GM18517 (cell line): ENCODE results near the gene RBM20.
"Not testable (repeated sequence)": the region's sequence is repeated elsewhere in the genome, so short reads cannot be mapped to it uniquely, and the experiment has no call there.

Experiments
- ATAC-seq: cut with Tn5 transposase; IDR thresholded peaks from one replicate; pipeline ENCODE4 v1.9.1; 2021; ENCODE audit warnings: mild to moderate bottlenecking, moderate library complexity; ENCODE audit not compliant: unreplicated experiment

RBM20 gene

GRCh38 chr10:110643653-110644597, at the start of gene RBM20:
RBM20 (plus strand) TSS chr10:110644336; CDS start chr10:110644455, 119 bp downstream.
- ATAC-seq: no peak

DNA sequence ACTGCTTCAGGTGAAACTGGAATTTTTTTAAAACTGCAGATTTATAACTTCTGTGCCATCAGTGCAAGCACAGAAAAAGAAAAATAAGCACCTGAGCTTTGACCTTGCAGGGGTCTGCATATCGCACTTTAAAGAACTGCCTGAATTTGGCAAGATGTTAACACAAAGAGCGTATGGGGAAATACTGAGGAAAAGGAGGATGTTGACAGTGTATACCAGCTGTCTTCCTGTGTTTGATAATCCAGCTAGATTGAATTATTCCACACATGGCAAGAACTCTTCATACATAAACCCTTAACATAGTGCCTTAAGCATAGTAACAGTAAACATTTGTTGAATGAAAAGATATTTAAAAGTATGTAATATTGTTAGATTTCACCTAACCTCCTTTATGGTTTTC, 46.7 kb upstream of the RBM20 start:
- no peak for ATAC-seq

DNA sequence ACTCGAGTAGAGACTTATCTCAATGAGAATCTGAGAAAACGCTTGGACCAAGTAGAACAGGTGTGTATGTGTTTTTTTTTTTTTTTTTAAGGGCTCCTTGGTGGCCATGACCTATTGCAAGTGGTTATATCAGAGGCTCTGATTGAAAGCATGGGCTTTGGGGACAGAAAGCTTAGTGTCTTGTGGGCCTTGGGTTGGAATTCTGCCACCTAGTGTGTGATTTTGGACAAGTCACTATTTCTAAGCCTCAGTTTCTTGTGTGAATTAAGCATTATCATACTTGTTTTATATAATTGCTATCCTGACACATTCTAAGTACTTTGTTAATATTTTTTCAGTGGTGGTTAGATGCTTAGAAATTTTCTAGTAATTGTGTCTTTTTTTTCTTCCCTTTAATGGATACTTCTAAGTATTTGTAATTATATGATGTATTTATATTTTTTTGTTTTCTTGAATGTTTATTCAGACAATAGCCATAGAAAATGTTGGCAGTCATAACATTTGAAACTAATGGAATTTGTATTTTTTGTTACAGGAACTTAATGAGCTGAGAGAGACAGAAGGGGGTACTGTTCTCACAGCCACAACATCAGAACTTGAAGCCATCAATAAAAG, 43.5 kb upstream of the RBM20 start:
- peak; percentile 76 for ATAC-seq

DNA sequence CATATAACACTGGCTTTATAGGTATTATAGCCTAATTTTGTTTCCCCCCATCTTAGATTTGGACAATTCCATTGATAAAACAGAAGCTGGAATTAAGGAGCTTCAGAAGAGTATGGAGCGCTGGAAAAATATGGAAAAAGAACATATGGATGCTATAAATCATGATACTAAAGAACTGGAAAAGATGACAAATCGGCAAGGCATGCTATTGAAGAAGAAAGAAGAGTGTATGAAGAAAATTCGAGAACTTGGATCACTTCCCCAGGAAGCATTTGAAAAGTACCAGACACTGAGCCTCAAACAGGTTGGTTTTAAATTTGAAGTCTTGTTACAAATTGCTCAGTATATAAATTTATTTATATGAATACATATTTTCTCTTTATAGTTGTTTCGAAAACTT, 42.6 kb upstream of the RBM20 start:
- ATAC-seq: no peak

- no peak for ATAC-seq
Measured at GRCh38 chr10:110608087-110608486, 36.0 kb upstream of the RBM20 start.

- no peak for ATAC-seq
Measured at GRCh38 chr10:110609605-110610004, 34.5 kb upstream of the RBM20 start.

- ATAC-seq: no peak
Measured at GRCh38 chr10:110610308-110610774, 33.8 kb upstream of the RBM20 start.

DNA sequence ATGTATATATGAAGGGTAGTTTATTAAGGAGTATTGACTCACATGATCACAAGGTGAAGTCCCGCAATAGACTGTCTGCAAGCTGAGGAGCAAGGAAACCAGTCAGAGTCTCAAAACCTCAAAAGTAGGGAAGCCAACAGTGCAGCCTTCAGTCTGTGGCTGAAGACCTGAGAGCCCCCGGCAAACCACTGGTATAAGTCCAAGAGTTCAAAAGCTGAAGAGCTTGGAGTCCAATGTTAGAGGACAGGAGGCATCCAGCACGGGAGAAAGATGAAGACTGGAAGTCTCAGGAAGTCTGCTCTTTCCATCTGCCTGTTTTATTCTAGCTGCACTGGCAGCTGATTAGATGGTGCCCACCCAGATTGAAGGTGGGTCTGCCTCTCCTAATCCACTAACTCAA, 33.4 kb upstream of the RBM20 start:
- not testable (repeated sequence) for ATAC-seq

DNA sequence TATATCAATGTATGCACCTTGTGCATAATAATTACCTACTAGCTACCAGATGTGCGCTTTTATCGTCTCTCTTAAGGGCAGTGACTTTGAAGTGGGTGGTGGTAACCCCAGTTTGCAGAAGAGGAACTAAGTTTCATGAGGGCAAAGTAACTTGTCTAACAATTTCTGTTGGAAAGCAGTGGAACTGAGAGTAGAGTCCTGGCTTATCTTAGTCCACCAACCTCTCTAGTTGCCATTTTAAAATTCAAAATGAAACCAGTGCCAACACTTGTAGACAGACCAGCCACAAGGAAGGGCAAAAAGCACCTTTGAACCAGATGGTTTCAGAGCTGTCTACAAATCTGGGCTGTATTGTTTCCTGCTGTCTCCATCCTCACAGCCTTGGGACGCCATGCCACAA, 32.0 kb upstream of the RBM20 start:
- peak; percentile 46 for ATAC-seq

DNA sequence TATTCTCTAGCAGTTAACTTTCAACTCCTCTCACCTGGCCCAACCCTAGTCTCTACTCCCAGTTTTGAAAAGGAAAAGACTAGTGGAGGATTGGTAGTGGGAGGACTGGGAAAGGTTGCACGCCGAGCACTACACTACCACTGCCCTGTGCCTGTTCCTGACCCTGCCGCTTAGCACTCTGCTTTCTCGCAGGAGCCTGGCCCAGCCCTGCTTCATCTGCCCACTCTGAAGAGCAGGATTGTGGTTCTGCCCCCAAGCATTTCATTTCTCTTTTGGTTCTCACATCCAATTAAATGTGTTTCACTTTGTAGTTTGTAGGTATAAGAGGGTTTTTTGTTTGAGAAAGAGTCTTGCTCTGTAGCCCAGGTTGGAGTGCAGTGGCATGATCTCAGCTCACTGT, 31.5 kb upstream of the RBM20 start:
- ATAC-seq: no peak

GRCh38 chr10:110613341-110613995, 30.7 kb upstream of the RBM20 start:
- peak; percentile 32 for ATAC-seq

- peak; percentile 40 for ATAC-seq
Measured at GRCh38 chr10:110613996-110614495, 30.1 kb upstream of the RBM20 start.

DNA sequence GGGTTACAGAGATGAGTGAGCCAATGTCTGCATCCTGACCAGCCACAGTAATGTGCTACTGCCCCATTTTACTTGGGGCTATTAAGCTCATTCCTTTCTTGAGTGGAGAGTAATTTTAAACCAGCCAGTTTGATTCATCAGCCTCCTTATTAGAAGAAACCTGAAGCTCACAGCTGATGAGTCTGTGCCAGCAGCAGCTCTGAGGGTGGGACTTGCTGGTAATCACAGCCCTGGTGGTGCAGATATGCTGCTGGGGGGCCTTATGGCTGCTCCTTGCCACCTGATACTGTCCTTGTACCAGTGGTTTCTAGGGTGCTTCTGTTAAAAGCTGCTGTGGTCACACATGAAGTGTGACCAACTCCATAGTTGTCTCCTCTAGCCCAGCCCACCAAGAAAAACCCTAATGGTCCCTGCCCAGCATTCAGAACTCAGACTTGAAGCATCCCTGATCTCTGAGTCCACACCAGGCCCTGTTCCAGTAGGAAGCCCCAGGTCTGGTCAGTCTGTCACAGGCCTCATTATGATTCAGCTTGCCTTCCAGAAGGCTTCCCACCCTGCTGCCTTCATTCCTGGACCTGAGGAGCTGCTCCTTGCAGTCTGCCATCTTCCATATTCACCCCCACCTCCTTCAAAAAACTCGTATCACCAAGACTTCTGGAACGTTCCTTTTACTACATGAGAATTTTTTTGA, 28.9 kb upstream of the RBM20 start:
- no peak for ATAC-seq

GRCh38 chr10:110616493-110617033, 27.6 kb upstream of the RBM20 start:
- no peak for ATAC-seq

DNA sequence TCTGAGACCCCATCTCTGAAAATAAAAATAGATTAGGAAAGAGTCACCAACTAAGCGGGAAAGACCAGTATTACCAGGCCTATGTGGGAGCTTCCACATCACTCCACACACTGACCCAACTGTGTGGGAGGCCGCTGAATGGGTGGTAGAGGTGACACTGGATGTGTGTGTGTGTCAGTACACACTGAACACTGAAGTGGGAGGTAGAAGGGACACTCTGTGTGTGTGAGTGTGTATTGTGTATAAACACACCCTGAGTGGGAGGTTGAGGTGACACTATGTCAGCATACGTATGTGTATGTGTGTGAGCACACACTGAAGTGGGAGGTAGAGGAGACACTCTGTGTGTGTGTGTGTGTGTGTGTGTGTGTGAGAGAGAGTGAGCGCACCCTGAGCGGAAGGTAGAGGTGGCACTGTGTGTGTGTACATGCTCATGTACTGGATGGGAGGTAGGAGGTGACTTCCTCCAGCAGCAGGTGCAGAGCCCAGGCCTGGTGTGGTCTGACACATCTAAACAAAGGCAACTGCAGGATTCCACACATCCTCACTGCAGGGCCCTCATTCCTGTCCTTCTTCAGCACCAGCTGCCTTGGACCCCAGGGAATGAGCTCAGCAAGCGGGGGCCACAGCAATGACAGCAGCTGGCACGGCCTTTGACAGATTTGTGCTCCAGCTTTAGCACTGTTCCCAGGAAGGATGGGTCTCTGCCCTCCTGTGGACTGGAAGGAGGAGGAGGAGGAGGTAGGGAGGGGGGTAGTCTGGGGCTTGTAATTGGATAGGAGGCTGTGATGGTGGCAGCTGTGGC, 26.5 kb upstream of the RBM20 start:
- ATAC-seq: no peak

- ATAC-seq: no peak
Measured at GRCh38 chr10:110618230-110618610, 25.9 kb upstream of the RBM20 start.

GRCh38 chr10:110619514-110620397, 24.4 kb upstream of the RBM20 start:
- no peak for ATAC-seq

DNA sequence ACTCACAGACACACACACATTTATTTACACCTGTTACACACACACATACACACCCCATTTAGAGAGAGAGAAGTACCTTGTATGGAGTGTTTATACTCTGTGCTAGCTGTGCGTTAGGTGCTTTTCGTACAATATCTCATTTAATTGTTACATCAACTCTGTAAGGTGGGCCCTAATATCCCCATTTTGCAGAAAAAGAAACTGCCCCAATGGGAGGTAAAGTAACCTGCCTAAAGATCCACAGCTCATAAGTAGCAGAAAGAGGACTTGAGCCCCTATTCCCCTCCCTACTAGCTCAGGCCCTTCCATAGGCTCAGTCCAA, 23.8 kb upstream of the RBM20 start:
- ATAC-seq: no peak

DNA sequence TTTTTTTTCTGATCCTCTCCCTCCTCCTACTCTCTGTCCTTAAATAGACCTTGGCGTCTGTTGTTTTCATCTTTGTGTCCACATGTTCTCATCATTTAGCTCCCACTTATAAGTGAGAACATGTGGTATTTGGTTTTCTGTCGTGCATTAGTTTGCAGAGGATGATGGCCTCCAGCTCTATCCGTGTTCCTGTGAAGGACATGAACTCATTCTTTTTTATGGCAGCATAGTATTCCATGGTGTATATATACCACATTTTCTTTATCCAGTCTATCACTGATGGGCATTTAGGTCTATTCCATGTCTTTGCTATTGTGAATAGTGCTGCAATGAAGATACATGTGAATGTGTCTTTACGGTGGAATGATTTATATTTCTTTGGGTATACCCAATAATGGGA, 20.8 kb upstream of the RBM20 start:
- not testable (repeated sequence) for ATAC-seq
